ENCODE data around the gene PIGBOS1. TPM values are rescaled to one million over a fixed set of nuclear protein-coding genes. Genes with fewer than 3 reads are reported as not detected.
"Not testable (repeated sequence)": the region's sequence is repeated elsewhere in the genome, so short reads cannot be mapped to it uniquely, and the experiment has no call there.

PIGBOS1 gene, protein sequence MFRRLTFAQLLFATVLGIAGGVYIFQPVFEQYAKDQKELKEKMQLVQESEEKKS
- polyA plus RNA-seq (2013, experiment 1 of 2; ENCODE audit: insufficient read length) = 15.5 TPM
- 11.0 TPM for polyA plus RNA-seq (2013, experiment 2 of 2; ENCODE audit: insufficient read length)

DNA sequence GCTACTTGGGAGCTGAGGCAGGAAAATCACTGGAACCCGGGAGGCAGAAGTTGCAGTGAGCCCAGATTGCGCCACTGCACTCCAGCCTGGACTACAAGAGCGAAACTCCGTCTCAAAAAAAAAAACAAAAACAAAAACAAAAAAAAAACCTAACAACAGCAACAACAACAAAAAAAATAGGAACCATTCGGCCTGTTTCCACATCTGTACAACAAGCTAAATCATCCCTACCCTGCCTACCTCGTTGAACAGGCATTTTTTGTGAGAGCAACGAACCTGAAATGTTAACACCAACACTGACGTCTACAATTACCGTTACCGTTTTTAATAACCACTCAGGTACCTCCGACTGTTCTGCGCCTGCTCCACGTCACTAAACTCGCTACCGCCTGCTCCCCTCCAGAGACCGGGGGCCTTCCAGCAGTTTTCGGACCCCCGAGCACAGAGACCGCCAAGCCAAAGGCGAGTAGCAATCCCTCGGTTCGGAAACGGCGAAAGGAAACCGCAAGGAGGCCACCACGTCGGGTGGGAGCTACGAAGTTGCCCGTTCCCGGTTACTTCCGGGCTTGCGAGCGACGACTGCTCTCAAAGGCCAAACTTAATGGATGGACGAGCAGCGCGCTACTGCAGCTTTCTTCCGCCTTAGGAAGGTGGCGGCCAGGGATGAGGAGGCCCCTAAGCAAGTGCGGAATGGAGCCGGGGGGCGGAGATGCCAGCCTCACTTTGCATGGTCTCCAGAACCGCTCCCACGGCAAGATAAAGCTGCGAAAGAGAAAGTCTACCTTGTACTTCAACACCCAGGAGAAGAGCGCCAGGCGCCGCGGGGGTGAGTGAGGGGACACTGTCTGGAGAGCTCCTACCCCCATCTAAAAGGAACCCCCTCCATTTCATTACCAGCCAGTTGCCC is at the start of gene PIGBOS1, which contains the start of gene PIGB:
Gene PIGBOS1, minus strand, starts transcription at position 536 of the 907 bp plus-strand sequence. CDS start 1,331 bp downstream, outside the sequence.
Gene PIGB, plus strand, starts transcription at position 635 of the 907 bp plus-strand sequence. Its CDS starts 29 bp downstream, at position 664.
- peak; percentile 90 for DNase-seq

DNA sequence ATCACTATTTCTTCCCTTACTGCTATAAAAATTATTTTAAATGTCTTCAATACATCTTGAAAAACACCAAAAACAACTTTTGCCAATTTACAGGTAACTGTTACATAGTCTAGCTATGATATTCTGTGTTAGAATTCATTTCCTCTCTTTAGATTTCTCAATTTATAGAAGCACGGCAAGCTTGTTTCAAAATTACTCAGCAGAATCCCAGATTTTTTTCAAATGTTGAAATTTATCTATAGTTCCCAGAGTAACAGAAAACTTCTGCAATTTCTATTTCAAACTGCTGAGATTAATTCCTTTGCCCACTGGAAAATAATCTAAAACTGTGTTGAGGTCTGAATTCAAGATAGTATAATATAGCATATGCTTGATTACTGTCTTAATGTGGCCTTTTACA is 48.1 kb upstream of the PIGBOS1 start:
- DNase-seq = no peak

DNA sequence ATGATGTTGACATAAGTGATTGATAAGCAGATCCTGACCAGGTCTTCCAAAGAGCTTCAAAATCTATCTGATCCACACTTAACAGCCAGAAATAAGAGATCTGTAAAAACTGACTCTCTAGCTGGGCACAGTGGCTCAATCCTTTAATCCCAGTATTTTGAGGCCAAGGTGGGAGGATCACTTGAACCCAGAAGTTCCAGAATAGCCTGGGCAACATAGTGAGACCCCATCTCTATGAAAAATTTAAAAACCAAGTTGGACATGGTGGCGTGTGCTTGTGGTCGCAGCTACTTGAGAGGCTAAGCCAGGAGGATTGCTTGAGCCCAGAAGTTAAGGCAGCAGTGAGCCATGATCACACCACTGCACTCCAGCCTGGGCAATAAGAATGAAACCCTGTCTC is 43.7 kb upstream of the PIGBOS1 start:
- DNase-seq = no peak

DNA sequence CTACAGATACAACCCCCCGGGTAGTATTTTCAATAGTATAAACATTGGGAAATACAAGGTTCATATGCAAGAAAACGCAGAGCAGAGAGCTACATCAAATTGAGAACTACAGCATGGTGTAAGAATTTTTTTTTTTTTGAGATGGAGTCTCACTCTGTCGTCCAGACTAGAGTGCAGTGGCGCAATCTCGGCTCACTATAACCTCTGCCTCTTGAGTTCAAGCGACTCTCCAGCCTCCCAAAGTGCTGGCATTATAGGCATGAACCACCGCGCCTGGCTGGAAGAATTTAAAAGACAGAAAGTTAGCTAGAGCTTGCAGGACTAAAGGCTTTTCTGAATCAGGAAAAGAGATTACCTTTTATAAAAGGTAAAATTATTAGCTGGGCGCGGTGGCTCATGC is 42.1 kb upstream of the PIGBOS1 start:
- DNase-seq = no peak

DNA sequence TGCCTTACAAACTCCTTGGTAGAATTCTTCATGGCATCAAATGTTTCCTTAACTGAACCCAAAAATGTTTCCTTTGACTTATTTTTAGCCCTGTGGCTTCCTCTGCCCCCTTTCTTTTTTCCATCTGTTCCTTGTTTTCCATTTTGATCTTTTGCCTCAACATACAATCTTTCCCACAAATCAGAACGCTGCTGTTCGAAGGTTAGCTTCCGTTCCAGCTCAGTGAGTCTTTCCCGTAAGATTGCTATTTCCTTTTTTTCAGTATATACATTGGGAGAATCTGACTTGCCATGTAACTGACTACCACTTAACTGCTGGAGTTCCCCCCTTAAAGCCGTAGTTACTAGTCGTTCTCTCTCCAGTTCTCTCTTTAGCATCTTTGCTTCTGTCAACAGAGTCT is 41.3 kb upstream of the PIGBOS1 start:
- no peak for DNase-seq

DNA sequence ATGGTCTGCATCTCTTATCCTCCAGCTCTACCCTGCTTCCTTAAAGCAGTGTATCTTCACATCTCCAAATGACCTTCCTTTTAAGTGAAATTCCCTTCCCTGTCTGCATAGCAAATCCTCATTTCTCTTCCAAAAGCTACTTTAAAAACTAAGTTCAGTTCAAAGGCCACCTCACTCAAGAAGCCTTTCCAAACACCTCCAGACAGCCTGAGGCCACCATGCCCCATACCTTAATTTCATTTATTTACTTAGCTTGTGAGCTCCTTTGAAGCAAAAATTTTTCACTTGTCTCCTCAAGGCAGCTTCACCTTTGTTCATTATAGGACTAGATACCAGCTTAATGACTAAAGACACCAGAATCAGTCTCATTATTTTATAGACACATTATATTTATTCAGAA is 39.5 kb upstream of the PIGBOS1 start:
- DNase-seq = no peak

DNA sequence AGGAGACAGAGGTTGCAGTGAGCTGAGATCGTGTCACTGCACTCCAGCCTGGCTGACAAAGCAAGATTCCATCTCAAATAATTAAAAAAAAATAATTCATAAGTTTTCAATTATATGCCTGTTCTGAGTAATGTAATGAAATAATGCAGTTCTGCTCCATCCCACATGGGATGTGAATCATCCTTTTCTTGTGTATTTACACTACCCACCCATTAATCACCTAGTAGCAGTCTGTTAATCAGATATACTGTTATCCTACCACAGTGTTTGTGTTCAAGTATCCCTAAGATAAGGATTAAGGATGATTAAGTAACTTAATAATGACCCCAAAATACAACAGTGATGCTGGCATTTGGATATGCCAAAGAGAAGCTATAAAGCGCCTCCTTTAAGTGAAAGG is 38.9 kb upstream of the PIGBOS1 start:
- peak; percentile 62 for DNase-seq

DNA sequence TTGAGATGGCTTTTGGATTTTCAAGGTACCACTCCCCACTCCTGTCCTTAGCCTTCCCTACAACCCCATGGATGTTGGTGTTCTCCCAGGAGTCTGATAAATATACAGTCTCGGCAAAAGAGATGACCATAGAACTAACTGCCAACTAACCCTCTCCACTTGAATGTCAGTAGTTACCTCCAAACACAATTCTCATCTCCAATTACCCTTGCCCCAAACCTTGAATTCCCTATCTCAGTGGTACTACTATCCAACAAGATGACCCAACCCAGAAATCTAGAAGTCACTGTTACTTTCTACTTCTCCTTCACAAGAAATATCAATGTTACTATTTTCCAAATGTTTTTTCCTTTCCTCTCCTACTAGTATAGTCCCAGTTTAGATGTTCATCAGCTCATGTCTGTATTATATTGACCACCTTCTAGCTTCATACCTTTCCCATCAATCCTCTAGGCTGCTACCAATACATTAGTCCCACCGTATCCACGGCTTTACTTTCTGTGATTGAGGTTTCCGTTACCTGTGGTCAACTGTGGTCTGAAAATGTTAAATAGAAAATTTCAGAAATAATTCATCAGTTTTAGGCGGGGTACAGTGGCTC is 38.2 kb upstream of the PIGBOS1 start:
- DNase-seq = no peak

DNA sequence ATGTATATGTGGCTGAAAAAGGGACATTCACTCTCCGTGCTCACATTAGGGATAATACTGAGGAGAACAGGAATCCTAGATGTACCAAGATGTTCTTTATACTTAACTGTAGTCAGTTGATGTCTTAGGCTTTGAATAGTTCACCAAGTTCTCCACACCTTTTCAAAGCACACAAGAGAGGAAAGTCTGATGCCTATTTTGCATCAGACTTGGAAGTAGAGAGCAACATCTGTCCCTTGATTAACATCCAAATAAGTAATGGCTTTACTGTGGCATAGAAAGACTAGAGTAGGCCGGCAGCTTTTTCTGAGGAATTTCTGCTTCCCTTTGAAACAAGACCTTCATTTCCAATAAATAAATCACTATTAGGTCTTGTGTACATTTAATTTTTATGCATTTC is 34.1 kb upstream of the PIGBOS1 start:
- DNase-seq = no peak

DNA sequence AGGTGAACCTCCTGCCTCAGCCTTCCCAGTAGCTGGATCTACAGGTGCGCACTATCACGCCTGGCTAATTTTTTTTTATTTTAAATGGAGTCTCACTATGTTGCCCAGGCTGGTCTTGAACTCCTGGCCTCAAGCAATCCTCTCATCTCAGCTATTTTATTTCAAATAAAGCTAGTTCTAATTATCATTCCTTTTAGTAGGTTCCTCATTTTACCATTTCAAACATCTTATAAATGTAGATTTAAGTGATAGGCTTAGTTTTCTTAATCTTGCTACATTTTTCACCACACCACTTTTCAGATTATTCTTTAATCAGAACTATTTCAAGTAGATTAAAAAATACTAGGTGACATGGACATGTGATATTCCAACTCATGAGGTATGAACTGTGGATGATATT is 30.4 kb upstream of the PIGBOS1 start:
- DNase-seq = no peak

DNA sequence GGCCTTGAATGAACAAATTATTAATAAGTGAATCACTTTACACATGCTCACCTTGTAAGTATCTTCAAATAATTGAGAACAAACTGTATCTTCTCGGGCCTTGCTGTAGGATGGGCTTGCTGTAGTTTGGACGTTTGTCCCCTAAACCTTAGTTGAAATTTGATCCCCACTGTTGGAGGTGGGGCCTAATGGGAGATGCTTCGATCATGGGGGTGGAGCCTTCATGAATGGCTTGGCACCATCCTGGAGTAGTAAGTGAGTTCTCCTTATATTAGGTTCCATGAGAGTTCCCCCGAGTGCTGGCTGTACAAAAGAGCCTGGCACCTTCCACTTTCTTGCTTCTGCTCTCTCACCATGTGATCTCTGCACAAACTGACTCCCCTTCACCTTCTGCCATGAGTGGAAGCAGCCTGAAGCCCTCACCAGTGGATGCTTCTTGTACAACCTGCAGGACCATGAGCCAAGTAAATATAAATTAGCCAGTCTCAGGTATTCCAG is 29.4 kb upstream of the PIGBOS1 start:
- DNase-seq = no peak

DNA sequence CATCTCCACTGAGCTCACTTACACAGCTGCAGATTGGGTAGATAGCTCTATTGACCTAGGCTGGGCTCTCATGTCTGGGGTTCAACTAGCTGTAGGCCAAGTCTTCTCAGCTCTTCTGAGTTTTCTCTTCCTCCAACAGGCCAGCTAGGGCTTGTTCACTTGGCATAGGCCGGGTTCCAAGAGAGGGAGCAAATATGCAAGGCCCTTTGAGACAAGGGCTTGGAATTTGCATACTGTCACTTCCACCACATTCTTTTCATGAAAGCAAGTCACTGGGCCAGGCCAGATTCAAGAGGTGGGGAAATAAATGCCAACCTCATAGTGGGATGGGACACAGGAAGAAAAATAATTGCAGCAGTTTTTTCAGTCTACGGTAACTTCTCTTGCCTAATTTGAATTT is 25.3 kb upstream of the PIGBOS1 start:
- DNase-seq = peak; percentile 70

DNA sequence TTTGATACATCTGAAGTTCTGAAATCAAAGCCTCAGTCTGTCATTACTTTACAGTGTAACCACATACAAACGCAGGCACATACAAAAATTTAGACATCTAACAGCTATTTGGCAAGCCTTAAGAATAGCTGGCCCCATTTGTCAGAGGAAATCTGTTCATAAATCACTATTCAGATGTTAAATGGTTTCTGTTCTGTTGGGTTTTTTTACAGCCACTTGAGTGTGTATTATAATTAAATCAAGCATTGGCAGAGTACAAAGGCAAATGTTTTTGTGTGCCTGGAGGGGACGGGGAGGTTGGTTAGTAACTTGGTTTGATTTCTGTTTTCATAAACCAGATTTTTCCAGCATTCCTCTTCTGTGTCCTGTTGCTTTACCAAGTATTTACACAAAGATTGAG is 24.2 kb upstream of the PIGBOS1 start:
- peak; percentile 9 for DNase-seq

DNA sequence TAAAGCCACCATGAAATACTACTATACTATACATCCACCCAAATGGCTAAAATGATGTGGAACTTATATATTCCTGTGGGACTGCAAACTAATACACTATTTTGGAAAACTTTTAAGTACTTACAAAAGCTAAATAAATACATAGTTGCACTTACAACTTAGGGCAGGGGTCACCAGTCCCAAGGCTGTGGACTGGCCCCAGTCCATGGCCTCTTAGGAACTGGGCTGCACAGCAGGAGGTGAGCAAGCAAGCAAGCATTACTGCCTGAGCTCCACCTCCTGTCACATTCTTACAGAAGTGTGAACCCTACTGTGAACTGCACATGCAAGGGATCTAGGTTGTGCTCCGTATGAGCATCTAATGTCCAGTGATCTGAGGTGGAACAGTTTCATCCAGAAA is 18.2 kb upstream of the PIGBOS1 start:
- no peak for DNase-seq

DNA sequence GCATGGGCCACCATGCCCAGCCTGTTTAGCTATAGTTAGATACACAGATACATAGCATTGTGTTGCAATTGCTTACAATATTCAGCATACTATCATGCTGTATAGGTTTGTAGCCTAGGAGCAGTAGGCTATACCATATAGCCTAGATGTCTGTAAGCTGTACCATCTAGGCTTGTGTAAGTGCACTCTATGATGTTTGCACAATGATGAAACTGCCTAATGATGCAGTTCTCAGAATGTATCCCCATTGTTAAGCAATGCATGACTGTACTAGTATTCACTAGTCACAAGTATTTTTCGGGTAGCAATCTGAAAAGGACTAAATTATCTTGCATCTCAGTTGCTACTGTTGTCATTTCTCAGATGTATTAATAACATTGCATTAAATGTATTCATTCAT is 16.1 kb upstream of the PIGBOS1 start:
- DNase-seq = no peak

DNA sequence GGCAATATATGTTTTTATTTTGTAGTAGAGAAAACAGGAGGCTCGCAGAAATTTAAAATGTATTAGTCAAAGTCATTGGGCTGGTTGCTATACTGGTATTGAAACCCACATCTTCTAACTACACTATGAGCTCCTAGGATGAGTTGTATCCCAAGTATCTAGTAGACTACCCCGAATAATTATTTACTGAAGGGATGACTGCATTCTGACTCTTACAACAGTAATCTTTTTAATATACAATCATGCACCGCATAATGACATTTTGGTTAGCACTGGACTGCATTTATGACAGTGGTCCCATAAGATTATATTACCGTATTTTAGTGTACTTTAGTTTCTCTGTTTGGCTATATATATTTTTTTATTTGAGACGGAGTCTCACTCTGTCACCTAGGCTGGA is 15.4 kb upstream of the PIGBOS1 start:
- no peak for DNase-seq

DNA sequence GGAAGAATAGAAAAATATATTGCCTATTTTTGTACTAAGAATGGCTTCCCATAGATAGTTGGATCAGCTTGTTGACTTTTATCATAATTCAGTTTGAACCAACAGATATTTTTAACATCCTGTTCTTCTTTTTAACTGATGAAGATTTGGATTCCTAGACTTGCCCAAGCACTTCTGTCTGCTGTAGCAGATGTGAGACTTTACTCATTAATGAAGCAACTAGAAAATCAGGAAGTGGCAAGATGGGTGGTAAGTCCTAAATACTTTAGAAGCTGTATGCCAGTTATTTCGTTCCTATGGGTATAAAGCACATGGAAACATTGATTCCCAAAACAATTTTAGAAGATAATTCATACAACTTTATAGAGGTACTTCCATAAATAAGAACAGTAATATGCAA is 8.5 kb upstream of the PIGBOS1 start:
- no peak for DNase-seq

DNA sequence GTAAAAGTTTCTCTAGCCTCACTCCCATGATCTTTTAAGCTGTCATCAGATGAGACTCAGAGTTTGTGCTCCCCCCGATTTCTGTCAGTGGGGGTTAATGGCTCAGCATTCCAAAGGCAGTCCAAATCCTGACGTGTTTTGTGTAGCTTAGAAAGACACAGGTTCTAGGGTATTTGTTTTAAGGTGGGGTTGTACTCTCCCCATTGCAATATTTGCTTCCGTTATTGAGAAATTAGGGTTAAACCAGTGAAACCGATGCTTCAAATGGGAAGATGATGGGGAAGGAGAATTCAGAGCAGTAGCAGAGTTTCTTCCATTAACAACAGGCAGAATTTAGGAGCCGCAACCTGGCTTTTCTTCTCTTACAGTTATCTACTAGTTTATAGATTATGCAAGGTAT is 3.5 kb upstream of the PIGBOS1 start:
- no peak for DNase-seq

DNA sequence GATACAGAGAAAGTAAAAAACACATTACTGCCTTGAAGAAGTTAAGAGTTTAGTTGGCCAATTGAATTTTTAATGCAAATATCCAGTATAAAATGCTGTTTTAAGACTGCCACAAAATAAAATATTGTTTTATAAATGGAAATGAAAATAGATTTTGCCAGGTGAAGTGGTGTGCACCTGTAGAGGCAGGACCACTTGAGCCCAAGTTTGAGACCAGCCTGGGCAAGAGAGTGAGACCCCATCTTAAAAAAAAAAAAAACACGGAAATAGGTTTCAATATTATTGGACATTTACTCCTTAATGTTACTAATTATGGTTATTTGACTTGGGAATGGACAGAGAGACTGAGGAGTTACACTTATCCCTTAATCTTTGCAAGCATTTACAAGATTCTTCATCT is 2.0 kb upstream of the PIGBOS1 start:
- no peak for DNase-seq

DNA sequence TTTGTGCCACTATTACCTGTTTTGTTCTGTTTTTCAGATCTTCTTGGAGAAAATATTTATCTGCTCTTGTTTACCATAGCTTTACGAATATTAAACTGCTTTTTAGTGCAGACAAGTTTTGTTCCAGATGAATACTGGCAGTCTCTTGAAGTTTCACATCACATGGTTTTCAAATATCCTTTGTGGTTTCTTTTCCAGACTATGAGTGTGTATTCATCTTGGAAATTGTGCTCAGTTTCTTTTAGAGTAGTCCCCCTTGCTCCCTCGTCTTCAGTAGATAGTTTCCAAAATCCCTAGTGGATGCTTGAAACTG is 1.3 kb upstream of the PIGBOS1 start:
- DNase-seq = no peak

DNA sequence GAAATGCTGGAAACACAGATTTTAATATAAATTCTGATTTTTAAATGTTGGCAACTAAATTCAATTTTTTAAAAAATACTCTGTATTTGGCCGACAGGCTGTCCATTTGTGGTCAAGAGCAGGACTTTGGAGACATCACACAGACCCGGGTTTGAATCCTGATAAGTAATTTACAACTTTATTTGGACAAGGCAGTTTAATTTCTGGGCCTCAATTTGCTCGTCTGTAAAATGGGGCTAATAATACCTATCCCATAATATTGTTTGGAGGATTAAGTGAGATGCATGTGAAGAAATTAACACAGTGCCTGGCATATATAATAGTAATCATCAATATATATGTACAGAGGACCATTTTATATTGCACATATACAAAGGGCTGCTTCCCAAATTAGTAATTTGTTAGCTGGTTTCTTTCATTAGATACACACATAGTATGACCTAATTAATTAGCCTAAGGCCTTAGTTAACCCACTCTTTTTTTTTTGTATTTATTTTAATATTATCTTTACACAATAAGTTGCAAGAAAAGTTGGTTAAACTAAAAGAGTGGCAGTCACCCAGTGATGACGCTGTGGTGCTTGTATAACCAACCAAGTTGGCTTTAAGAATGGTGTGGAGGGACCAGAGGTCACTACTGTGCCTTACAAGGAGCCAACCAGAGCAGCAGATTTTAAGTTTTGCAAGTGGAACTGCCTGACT is 764 bp upstream of the PIGBOS1 start:
- DNase-seq = no peak

DNA sequence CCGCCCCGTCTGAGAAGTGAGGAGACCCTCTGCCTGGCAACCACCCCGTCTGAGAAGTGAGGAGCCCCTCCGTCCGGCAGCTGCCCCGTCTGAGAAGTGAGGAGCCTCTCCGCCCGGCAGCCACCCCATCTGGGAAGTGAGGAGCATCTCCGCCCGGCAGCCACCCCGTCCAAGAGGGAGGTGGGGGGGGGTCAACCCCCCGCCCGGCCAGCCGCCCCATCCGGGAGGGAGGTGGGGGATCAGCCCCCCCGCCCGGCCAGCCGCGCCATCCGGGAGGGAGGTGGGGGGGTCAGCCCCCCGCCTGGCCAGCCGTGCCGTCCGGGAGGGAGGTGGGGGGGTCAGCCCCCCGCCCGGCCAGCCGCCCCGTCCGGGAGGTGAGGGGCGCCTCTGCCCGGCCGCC is 16.1 kb downstream of the PIGBOS1 start:
- DNase-seq = not testable (repeated sequence)

DNA sequence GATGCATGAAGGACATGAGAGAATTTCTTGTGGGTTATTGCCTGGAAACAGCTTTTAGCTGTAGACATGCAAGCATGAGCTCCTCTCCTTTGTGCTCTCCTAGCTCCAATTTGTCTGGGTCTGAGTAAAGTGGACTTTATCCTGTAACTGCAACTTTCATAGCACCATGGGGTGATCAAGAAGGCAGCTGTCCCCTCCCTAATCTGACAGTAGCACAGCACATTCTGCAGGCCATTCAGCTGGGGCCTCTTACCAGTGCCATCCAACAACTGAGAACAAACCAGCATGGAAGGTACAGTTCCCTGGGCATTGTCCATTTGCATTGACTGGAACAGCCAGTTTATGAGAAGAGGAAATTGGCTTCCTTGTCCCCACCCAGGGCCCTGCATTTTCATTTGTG is 21.6 kb downstream of the PIGBOS1 start:
- DNase-seq = no peak
